HepG2 (cell line): ENCODE measurements around the gene RFC1. TPM values are rescaled to one million over a fixed set of nuclear protein-coding genes. Genes with fewer than 3 reads are reported as not detected.

Experiments used
- CBX2 ChIP-seq, 2 experiments: fragments of 200-600 bp in 1 of 2; sonication (generic); formaldehyde crosslinking in 1 of 2; IDR thresholded peaks; 2 replicates each; pipeline versions ENCODE4 v1.7.0 to v1.8.1; 2018 to 2022; ENCODE audit warnings: low read depth in 2 of 2, low read length in 1 of 2, mild to moderate bottlenecking in 1 of 2, missing genetic modification reagents in 1 of 2
- CREM ChIP-seq, 2 experiments: sonication (generic) in 1 of 2; formaldehyde crosslinking in 1 of 2; IDR thresholded peaks; 2 replicates each; pipeline versions ENCODE4 v1.4.0 to v1.6.1; 2016 to 2020; ENCODE audit warnings: antibody characterized with exemption in 1 of 2, mild to moderate bottlenecking in 1 of 2, missing genetic modification reagents in 1 of 2
- DBP ChIP-seq: sonication (generic); formaldehyde crosslinking; IDR thresholded peaks from 2 replicates; pipeline ENCODE4 v1.4.0; 2020; ENCODE audit warnings: missing genetic modification reagents; ENCODE audit errors: not compliant biosample characterization
- ELF3 ChIP-seq: IDR thresholded peaks from 2 replicates; pipeline ENCODE4 v1.6.1; 2016; ENCODE audit warnings: missing genetic modification reagents, missing compliant biosample characterization
- ERF ChIP-seq: IDR thresholded peaks from 2 replicates; pipeline ENCODE4 v1.6.1; 2018; ENCODE audit warnings: missing biosample characterization, missing genetic modification reagents
- FUBP1 ChIP-seq: sonication (generic); formaldehyde crosslinking; IDR thresholded peaks from 2 replicates; pipeline ENCODE4 v1.5.1; 2020; ENCODE audit warnings: missing genetic modification reagents, mild to moderate bottlenecking, borderline replicate concordance
- HMG20B ChIP-seq: conservative IDR thresholded peaks from 2 replicates; pipeline ENCODE4 v1.6.1; 2016; ENCODE audit warnings: missing genetic modification reagents, missing compliant biosample characterization
- HOXA5 ChIP-seq: sonication (generic); formaldehyde crosslinking; IDR thresholded peaks from 2 replicates; pipeline ENCODE4 v1.4.0; 2020; ENCODE audit warnings: missing genetic modification reagents
- KDM3A ChIP-seq: IDR thresholded peaks from 2 replicates; pipeline ENCODE4 v1.6.1; 2018; ENCODE audit warnings: low read depth, missing compliant biosample characterization
- KLF12 ChIP-seq: sonication (generic); formaldehyde crosslinking; IDR thresholded peaks from 2 replicates; pipeline ENCODE4 v1.4.0; 2020; ENCODE audit warnings: missing genetic modification reagents, borderline replicate concordance
- MAFK ChIP-seq, 2 experiments: IDR thresholded peaks in 1 of 2; conservative IDR thresholded peaks in 1 of 2; 2 replicates each; pipeline ENCODE4 v1.6.1; 2011; ENCODE audit warnings: improper control_type of control experiment in 2 of 2, low read length in 2 of 2
- SALL1 ChIP-seq: sonication (generic); formaldehyde crosslinking; IDR thresholded peaks from 2 replicates; pipeline ENCODE4 v1.8.0; 2022; ENCODE audit warnings: mild to moderate bottlenecking, missing genetic modification reagents
- SAP130 ChIP-seq: IDR thresholded peaks from 2 replicates; pipeline ENCODE4 v1.6.1; 2016; ENCODE audit warnings: low read depth
- TARDBP ChIP-seq: sonication (generic); formaldehyde crosslinking; IDR thresholded peaks from 2 replicates; pipeline ENCODE4 v1.8.0; 2022; ENCODE audit warnings: mild to moderate bottlenecking, missing genetic modification reagents
- ZFP1 ChIP-seq: IDR thresholded peaks from 2 replicates; pipeline ENCODE4 v1.6.1; 2016
- ZNF75D ChIP-seq: sonication (generic); formaldehyde crosslinking; IDR thresholded peaks from 2 replicates; pipeline ENCODE4 v1.8.1; 2023; ENCODE audit warnings: missing genetic modification reagents, mild to moderate bottlenecking, borderline replicate concordance
- ZNF792 ChIP-seq: IDR thresholded peaks from 2 replicates; pipeline ENCODE4 v1.6.1; 2016
- polyA plus RNA-seq, 8 experiments: library from polyadenylated mRNA; depleted of rRNA in 3 of 8; stranded (reverse) in 7 of 8; unstranded in 1 of 8; fragments of >200 nt; fragmentation: Illumina TruSeq in 4 of 8; extraction: Trizol in 4 of 8; gene quantifications; 2 replicates each; pipeline versions ENCODE4 v1.2.1 to v1.2.3, GENCODE V29; 2011 to 2016; ENCODE audit warnings: low read depth in 4 of 8, missing spikeins in 1 of 8, mixed read lengths in 1 of 8; ENCODE audit not compliant: insufficient read depth in 1 of 8
- total RNA-seq, 5 experiments: library from RNA; depleted of rRNA; stranded (reverse); fragments of >200 nt; fragmentation: Illumina TruSeq; extraction: Trizol; gene quantifications; 2 replicates each; pipeline ENCODE4 v1.2.3, GENCODE V29; 2016; ENCODE audit warnings: low read depth in 1 of 5
- TF ChIP-seq, protein P1 (sequence below): sonication (generic); formaldehyde crosslinking; IDR thresholded peaks from one replicate; pipeline ENCODE4 v1.5.1; 2020; ENCODE audit warnings: mild to moderate bottlenecking, missing genetic modification reagents; ENCODE audit errors: not compliant biosample characterization

The RFC1 gene
- total and polyA plus RNA-seq, 2 of the 13 experiments (the other 11 are each of a cell fraction or from before 2014, with no cell fraction given), result 15.9 to 78.8 TPM

GRCh38 chr4:39406763-39407583 lies 40.8 kb upstream of the RFC1 start, which contains the start of gene KLB (continued):
- TF ChIP-seq FUBP1 (no peak), CREM (IDR thresholded peaks at IDR 0.05) (peak; percentile 59), CREM (CRISPR knock-in tag; IDR thresholded peaks at IDR 0.05) (no peak), DBP (CRISPR knock-in tag) (peak; percentile 38), SAP130 (CRISPR knock-in tag) (peak; percentile 98), HOXA5 (CRISPR knock-in tag) (peak; percentile 95), KLF12 (no peak), SALL1 (CRISPR knock-in tag) (peak; percentile 74), ZNF75D (CRISPR knock-in tag) (no peak), ELF3 (CRISPR knock-in tag) (peak; percentile 68; the same call in 1 of the 2 replicates), ERF (CRISPR knock-in tag) (no peak), MAFK (conservative IDR thresholded peaks at IDR 0.05 in 1 of 2, IDR thresholded peaks at IDR 0.05 in 1 of 2; ENCODE audit: low read length in 2 of 2) (peak in 1 of 2 experiments; percentile 11; a peak in 1 of 4 replicates), CBX2 (IDR thresholded peaks at IDR 0.05; ENCODE audit: low read depth, low read length) (no peak), CBX2 (CRISPR knock-in tag; IDR thresholded peaks at IDR 0.05; ENCODE audit: low read depth) (no peak), TARDBP (CRISPR knock-in tag) (peak; percentile 72), ZNF792 (CRISPR knock-in tag) (0 out of 2 replicates have a peak, but pooled peaks have one; percentile 55), KDM3A (0 out of 2 replicates have a peak, but pooled peaks have one; percentile 40), ZFP1 (CRISPR knock-in tag) (0 out of 2 replicates have a peak, but pooled peaks have one; percentile 26), HMG20B (CRISPR knock-in tag) (0 out of 2 replicates have a peak, but pooled peaks have one; percentile 38)
- TF ChIP-seq, protein P1, sequence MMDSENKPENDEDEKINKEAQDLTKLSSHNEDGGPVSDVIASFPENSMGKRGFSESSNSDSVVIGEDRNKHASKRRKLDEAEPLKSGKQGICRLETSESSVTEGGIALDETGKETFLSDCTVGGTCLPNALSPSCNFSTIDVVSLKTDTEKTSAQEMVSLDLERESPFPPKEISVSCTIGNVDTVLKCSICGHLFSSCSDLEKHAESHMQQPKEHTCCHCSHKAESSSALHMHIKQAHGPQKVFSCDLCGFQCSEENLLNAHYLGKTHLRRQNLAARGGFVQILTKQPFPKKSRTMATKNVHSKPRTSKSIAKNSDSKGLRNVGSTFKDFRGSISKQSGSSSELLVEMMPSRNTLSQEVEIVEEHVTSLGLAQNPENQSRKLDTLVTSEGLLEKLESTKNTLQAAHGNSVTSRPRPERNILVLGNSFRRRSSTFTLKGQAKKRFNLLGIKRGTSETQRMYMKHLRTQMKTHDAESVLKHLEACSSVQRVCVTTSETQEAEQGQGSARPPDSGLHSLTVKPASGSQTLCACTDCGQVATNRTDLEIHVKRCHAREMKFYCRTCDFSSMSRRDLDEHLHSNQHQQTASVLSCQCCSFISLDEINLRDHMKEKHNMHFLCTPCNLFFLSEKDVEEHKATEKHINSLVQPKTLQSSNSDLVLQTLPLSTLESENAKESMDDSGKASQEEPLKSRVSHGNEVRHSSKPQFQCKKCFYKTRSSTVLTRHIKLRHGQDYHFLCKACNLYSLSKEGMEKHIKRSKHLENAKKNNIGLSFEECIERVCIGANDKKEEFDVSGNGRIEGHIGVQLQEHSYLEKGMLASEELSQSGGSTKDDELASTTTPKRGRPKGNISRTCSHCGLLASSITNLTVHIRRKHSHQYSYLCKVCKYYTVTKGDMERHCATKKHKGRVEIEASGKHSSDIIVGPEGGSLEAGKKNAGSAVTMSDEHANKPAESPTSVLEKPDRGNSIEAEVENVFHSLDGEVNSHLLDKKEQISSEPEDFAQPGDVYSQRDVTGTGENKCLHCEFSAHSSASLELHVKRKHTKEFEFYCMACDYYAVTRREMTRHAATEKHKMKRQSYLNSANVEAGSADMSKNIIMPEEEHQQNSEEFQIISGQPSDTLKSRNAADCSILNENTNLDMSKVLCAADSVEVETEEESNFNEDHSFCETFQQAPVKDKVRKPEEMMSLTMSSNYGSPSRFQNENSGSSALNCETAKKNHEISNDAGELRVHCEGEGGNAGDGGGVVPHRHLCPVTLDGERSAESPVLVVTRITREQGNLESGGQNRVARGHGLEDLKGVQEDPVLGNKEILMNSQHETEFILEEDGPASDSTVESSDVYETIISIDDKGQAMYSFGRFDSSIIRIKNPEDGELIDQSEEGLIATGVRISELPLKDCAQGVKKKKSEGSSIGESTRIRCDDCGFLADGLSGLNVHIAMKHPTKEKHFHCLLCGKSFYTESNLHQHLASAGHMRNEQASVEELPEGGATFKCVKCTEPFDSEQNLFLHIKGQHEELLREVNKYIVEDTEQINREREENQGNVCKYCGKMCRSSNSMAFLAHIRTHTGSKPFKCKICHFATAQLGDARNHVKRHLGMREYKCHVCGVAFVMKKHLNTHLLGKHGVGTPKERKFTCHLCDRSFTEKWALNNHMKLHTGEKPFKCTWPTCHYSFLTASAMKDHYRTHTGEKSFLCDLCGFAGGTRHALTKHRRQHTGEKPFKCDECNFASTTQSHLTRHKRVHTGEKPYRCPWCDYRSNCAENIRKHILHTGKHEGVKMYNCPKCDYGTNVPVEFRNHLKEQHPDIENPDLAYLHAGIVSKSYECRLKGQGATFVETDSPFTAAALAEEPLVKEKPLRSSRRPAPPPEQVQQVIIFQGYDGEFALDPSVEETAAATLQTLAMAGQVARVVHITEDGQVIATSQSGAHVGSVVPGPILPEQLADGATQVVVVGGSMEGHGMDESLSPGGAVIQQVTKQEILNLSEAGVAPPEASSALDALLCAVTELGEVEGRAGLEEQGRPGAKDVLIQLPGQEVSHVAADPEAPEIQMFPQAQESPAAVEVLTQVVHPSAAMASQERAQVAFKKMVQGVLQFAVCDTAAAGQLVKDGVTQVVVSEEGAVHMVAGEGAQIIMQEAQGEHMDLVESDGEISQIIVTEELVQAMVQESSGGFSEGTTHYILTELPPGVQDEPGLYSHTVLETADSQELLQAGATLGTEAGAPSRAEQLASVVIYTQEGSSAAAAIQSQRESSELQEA (CRISPR knock-in tag), result no peak
